IPS-20b (cell line): ENCODE data around the gene TKT.

Experiments
- H3K27ac ChIP-seq: one replicate; pipeline ENCODE4 v1.5.1; 2013; ENCODE audit warnings: low read length
- H3K27me3 ChIP-seq: 2 replicates; pipeline ENCODE4 v1.6.1; 2013; ENCODE audit warnings: mild to moderate bottlenecking, low read length, inconsistent platforms; ENCODE audit not compliant: insufficient read depth
- H3K36me3 ChIP-seq: 2 replicates; pipeline ENCODE4 v1.6.1; 2013; ENCODE audit warnings: low read depth, mild to moderate bottlenecking, inconsistent platforms, low read length, moderate library complexity; ENCODE audit not compliant: insufficient read depth
- H3K4me1 ChIP-seq: 2 replicates; pipeline ENCODE4 v1.6.1; 2013; ENCODE audit warnings: mild to moderate bottlenecking, control low read depth, inconsistent platforms, low read length, moderate library complexity; ENCODE audit not compliant: insufficient read depth
- H3K4me3 ChIP-seq: 2 replicates; pipeline ENCODE4 v1.5.1; 2013; ENCODE audit warnings: mild to moderate bottlenecking, low read length, inconsistent platforms
- H3K9ac ChIP-seq: 2 replicates; pipeline ENCODE4 v1.6.1; 2013; ENCODE audit warnings: low read depth, mild to moderate bottlenecking, inconsistent platforms, low read length, moderate library complexity
- H3K9me3 ChIP-seq: 2 replicates; pipeline ENCODE4 v1.6.1; 2013; ENCODE audit warnings: mild to moderate bottlenecking, low read depth, low read length, inconsistent platforms; ENCODE audit not compliant: insufficient read depth

The TKT gene

GRCh38 chr3:53181024-53181371 lies 74.8 kb downstream of the TKT start:
- Histone ChIP-seq H3K9me3 (no peaks in the 10 kb centered on the region), H3K27ac (no peak overlapping the region), H3K27me3 (no peaks in the 10 kb centered on the region), H3K9ac (no peak overlapping the region), H3K4me3 (no peak overlapping the region), H3K36me3 (0 out of 2 replicates have a peak, but pooled peaks cover 9% of the 10 kb centered on the region), H3K4me1 (no peaks in the 10 kb centered on the region)

DNA sequence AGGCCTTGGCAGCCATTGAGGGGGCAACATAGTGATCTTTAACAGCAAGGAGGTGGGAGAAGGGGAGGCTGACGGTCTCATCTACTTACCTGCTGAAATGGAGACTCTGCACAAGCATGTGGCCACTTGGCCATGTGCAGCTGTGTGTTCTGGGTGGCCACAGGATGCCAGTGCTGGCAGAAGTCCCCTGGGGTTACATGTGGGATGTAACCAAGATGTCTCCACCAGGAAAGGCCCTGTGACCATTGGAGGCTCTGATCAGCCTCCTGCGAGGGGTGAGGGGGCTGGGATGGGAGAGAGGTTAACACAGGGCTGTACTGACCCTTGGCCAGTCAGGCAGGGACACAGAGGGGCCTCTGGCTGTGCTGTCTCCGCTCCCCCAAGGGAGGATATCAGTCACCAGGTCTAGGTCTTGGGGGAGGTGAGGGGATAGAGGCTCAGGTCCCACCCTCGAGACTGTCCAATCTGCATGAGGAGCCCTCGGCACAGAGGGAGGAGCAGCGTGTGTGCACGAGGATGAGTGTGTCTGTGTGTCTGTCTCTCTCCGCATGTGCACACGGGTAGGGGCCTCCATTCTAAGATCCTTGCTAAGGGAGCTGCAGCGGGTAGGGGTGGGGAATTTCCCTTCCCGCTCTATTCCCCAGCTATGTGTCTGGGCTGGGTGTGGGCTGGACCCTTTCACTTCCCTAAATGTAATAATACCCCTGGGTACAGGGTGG lies 75.4 kb downstream of the TKT start:
- Histone ChIP-seq H3K9ac (no peak overlapping the region), H3K9me3 (no peaks in the 10 kb centered on the region), H3K27ac (no peak overlapping the region), H3K4me3 (no peak overlapping the region), H3K4me1 (no peaks in the 10 kb centered on the region), H3K36me3 (0 out of 2 replicates have a peak, but pooled peaks cover 7% of the 10 kb centered on the region), H3K27me3 (no peaks in the 10 kb centered on the region)

DNA sequence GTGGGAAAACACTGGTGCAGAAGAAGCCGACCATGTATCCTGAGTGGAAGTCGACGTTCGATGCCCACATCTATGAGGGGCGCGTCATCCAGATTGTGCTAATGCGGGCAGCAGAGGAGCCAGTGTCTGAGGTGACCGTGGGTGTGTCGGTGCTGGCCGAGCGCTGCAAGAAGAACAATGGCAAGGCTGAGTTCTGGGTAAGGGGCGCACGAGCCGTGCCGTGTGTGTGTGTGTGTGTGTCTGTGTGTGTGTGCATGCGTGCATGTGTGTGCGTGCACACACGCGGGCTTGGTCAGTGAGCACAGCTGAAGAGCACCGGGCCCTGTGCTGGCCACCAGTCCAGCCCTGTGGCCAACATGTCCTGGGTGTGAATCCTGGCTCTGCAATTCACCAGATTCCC lies 76.2 kb downstream of the TKT start:
- Histone ChIP-seq H3K9me3 (no peaks in the 10 kb centered on the region), H3K27ac (no peak overlapping the region), H3K4me3 (no peak overlapping the region), H3K9ac (no peak overlapping the region), H3K36me3 (0 out of 2 replicates have a peak, but pooled peaks cover 7% of the 10 kb centered on the region), H3K4me1 (no peaks in the 10 kb centered on the region), H3K27me3 (no peaks in the 10 kb centered on the region)

DNA sequence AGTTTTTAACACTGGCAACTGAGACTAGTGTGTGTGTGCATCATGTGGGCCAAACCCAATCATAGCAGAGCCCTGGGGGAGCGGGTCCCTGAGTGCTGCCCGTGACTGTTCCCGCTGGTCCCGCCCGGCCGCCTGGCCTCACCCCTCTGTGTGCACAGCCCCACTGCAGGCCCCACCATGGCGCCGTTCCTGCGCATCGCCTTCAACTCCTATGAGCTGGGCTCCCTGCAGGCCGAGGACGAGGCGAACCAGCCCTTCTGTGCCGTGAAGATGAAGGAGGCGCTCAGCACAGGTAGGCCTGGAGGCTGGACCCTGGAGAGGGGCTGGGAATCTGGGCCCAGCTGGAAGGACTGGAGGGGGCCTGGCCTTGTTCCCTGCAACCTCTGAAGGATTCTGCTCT lies 77.6 kb downstream of the TKT start:
- Histone ChIP-seq H3K4me1 (no peaks in the 10 kb centered on the region), H3K9me3 (no peaks in the 10 kb centered on the region), H3K9ac (no peak overlapping the region), H3K27ac (no peak overlapping the region), H3K4me3 (no peak overlapping the region), H3K36me3 (0 out of 2 replicates have a peak, but pooled peaks cover 7% of the 10 kb centered on the region), H3K27me3 (no peaks in the 10 kb centered on the region)

DNA sequence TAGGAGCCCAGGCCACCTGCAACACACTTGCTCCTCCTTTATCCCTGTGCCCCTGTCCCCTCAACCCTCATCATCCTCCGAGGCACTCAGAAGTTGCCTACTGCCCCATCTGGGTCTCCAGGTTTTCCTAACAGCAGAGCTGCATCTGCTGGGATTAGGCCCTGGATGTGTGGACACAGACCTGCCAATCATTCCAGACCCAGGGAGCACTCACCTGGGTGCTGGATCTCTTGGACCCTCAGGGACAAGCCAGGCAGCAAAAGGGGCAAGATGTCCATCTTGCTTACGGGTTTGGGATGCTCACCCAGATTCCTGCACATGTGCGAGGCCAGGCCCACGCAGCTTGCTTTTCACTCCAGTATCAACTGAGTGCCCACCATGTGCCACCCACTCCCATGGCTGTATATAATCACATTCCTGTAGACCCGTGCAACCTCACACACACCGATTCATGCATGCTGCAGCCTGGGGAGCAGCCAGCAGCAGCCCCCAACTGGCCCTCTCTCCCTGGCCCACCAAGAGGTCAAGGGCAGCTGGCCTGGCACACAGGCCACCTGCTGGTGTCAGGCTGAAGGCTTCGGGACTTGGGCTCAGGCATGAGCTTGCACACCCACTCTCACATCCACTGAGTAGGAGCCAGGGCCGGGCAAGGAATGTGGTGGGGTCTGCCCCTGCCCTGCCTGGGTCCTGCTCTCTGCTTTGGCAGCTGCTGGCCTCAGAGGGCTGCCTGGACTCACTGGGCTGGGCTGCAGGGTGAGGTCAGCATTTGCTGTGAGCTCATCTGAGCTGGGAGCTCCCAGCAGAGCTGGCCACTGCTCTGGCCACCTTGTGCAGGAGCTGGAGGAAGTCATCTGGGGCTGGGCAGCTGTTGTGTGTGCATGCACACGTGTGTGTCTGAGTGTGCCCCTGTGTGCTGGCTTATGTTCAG lies 79.9 kb downstream of the TKT start:
- H3K36me3 ChIP-seq: 0 out of 2 replicates have a peak, but pooled peaks cover 7% of the 10 kb centered on the region
- H3K4me1 ChIP-seq: 0 out of 2 replicates have a peak, but pooled peaks cover 7% of the 10 kb centered on the region
- H3K27me3 ChIP-seq: no peaks in the 10 kb centered on the region
- no peaks in the 10 kb centered on the region for H3K9me3 ChIP-seq
- H3K9ac ChIP-seq: no peak overlapping the region
- no peak overlapping the region for H3K27ac ChIP-seq
- no peak overlapping the region for H3K4me3 ChIP-seq
